SK-N-SH treated with all-trans-retinoic acid at 6 μM for 48 hours (cell line): ENCODE results near the gene CTSA.

ENCODE experiments used
- ARNTL ChIP-seq: fragments of 450-650 bp; formaldehyde crosslinking; IDR thresholded peaks from 2 replicates; pipeline ENCODE4 v1.5.0; 2020; ENCODE audit warnings: low read depth, mild to moderate bottlenecking, moderate library complexity, borderline replicate concordance
- CREB5 ChIP-seq: fragments of 250-450 bp; sonication (Bioruptor Pico); IDR thresholded peaks from 2 replicates; pipeline ENCODE4 v1.5.1; 2020; ENCODE audit warnings: low read depth, mild to moderate bottlenecking, moderate library complexity
- OSR1 ChIP-seq: fragments of 250-450 bp; sonication (Bioruptor Pico); IDR thresholded peaks from 2 replicates; pipeline ENCODE4 v1.8.0; 2022; ENCODE audit warnings: moderate library complexity, mild to moderate bottlenecking, inconsistent platforms
- PATZ1 ChIP-seq: fragments of 250-450 bp; sonication (Bioruptor Pico); IDR thresholded peaks from 2 replicates; pipeline ENCODE4 v1.8.0; 2020; ENCODE audit warnings: mild to moderate bottlenecking, moderate library complexity, borderline replicate concordance
- POU6F1 ChIP-seq: fragments of 250-450 bp; sonication (Bioruptor Pico); IDR thresholded peaks from 2 replicates; pipeline ENCODE4 v1.8.0; 2021; ENCODE audit warnings: low read depth, mild to moderate bottlenecking, moderate library complexity, borderline replicate concordance
- PPARA ChIP-seq: fragments of 250-450 bp; sonication (Bioruptor Pico); IDR thresholded peaks from 2 replicates; pipeline ENCODE4 v1.5.0; 2020; ENCODE audit warnings: mild to moderate bottlenecking, borderline replicate concordance
- SNAI2 ChIP-seq: fragments of 250-450 bp; sonication (Bioruptor Pico); IDR thresholded peaks from 2 replicates; pipeline ENCODE4 v1.5.0; 2020; ENCODE audit warnings: mild to moderate bottlenecking, moderate library complexity
- TOX ChIP-seq: fragments of 250-450 bp; sonication (Bioruptor Pico); IDR thresholded peaks from 2 replicates; pipeline ENCODE4 v1.8.0; 2021; ENCODE audit warnings: mild to moderate bottlenecking, moderate library complexity, borderline replicate concordance
- ZC3H10 ChIP-seq: fragments of 250-450 bp; sonication (Bioruptor Pico); IDR thresholded peaks from 2 replicates; pipeline ENCODE4 v1.5.1; 2021; ENCODE audit warnings: mild to moderate bottlenecking, moderate library complexity
- ZFP3 ChIP-seq: fragments of 250-450 bp; sonication (Bioruptor Pico); IDR thresholded peaks from 2 replicates; pipeline ENCODE4 v1.5.0; 2020; ENCODE audit warnings: mild to moderate bottlenecking, moderate library complexity
- ZFP30 ChIP-seq: fragments of 450-650 bp; formaldehyde crosslinking; IDR thresholded peaks from 2 replicates; pipeline ENCODE4 v1.5.0; 2022; ENCODE audit warnings: mild to moderate bottlenecking, moderate library complexity
- ZNF70 ChIP-seq: fragments of 450-650 bp; formaldehyde crosslinking; IDR thresholded peaks from 2 replicates; pipeline ENCODE4 v1.5.0; 2020; ENCODE audit warnings: mild to moderate bottlenecking, moderate library complexity

- no peak for TF ChIP-seq PPARA (CRISPR knock-in tag)
- TF ChIP-seq ARNTL (CRISPR knock-in tag) = no peak
- no peak for TF ChIP-seq CREB5 (CRISPR knock-in tag)
- TF ChIP-seq ZFP30 = no peak
- no peak for TF ChIP-seq ZNF70 (CRISPR knock-in tag)
- TF ChIP-seq ZFP3 (CRISPR knock-in tag) = no peak
- TF ChIP-seq OSR1 (CRISPR knock-in tag) = no peak
- TF ChIP-seq SNAI2 (CRISPR knock-in tag) = no peak
- no peak for TF ChIP-seq POU6F1 (CRISPR knock-in tag)
- no peak for TF ChIP-seq ZC3H10 (CRISPR knock-in tag)
- no peak for TF ChIP-seq PATZ1
- TF ChIP-seq TOX = no peak
Observed at GRCh38 chr20:45908084-45908483, 16.9 kb downstream of the CTSA start.
